GM21786 (cell line): ENCODE results near the gene P2RY2.

Source experiments
- ATAC-seq: cut with Tn5 transposase; IDR thresholded peaks from one replicate; pipeline ENCODE4 v1.9.1; 2021; ENCODE audit not compliant: unreplicated experiment

Gene P2RY2

GRCh38 chr11:73281796-73282660, 63.9 kb downstream of the P2RY2 start:
- ATAC-seq = no peak

DNA sequence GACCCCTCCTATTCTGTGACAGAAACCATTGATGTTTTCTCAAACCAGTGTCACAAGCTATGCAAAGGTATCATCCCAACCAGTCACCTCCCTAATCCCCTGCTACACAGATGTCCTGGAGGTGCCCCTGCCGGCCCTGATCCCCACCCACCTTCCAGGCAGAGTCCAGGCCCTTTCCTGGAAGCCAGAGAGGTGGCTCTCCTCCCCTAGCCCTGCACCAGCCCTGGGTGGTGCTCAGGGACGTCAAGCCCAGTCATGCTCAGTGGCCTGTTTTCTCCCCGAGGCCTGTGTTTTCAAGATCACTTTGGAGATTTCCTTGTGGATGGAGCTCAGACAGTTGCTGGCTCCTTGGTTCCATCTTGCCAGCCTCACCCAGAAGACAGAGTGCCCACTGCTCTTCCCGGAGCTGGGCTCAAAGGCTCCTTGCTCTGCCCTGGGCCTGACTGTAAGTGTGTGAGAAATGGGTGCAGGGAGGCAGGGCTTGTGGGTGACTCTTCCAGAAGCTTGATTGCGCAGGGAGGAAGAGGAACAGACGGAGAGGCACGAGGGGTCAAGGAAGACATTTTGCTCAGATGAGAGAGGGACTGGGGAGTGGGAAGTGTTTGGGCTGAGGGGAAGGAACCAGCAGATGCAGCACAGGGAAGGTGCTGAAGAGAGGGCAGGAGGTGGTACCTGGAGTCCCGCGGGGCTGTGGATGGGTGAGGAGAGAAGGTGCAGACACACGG, 65.4 kb downstream of the P2RY2 start:
- no peak for ATAC-seq

- ATAC-seq = no peak
These were observed 66.0 kb downstream of the P2RY2 start for GRCh38 chr11:73284106-73284505.

GRCh38 chr11:73285721-73286120, 67.6 kb downstream of the P2RY2 start:
- no peak for ATAC-seq
